GM18499 (cell line): ENCODE results near the gene FGF7.
"Not testable (repeated sequence)": the region's sequence is repeated elsewhere in the genome, so short reads cannot be mapped to it uniquely, and the experiment has no call there.

Source experiments
- ATAC-seq: cut with Tn5 transposase; IDR thresholded peaks from one replicate; pipeline ENCODE4 v1.9.1; 2021; ENCODE audit warnings: moderate number of reproducible peaks; ENCODE audit not compliant: insufficient read depth, unreplicated experiment

The FGF7 gene

DNA sequence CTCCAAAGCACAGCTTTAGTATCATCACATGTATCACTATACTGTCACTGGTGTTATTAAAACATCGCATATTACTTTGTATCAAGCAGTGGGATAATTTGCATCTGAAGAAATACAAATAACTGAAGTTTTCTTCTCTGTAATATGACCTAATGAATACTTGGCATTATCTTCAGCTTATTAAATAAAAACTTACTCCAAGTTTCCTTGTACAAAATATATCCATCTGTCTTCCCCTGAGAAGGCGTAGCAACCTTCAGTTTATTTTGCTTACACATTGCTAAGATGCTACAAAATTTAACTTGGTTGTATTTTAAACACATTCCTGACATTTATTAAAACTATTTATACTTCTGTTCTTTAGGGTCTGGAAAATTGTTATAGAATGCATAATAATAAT, 13.7 kb downstream of the FGF7 start:
- no peak for ATAC-seq

DNA sequence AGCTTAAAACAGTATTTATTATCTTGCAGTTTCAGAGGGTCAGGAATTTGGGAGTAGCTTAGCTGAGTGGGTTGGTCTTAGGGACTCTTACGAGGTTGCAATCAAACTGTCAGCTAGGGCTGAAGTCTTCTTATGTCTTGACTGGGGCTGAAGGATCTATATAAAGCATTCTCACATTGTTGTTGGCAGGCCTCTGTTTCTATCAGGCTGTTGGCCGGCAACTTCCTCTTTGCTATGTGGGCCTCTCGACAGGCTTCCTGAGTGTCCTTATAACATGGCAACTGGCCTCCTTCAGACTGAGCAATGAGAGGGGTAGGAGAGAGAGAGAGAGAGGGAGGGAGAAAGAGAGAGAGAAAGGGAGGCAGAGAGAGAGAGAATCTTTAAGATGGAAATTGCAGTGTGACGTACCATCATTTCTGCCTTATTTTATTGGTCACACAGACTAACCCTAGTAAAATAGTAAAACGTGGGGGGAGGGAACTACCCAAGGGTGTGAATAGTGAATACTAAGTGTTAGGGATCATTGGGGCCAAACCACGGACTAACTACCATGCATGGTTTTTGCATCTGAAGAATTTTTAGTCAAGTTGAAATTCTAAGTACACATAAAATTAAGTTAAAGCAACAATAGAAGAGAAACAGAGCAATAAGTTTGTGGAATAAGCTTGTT, 16.1 kb downstream of the FGF7 start:
- no peak for ATAC-seq

DNA sequence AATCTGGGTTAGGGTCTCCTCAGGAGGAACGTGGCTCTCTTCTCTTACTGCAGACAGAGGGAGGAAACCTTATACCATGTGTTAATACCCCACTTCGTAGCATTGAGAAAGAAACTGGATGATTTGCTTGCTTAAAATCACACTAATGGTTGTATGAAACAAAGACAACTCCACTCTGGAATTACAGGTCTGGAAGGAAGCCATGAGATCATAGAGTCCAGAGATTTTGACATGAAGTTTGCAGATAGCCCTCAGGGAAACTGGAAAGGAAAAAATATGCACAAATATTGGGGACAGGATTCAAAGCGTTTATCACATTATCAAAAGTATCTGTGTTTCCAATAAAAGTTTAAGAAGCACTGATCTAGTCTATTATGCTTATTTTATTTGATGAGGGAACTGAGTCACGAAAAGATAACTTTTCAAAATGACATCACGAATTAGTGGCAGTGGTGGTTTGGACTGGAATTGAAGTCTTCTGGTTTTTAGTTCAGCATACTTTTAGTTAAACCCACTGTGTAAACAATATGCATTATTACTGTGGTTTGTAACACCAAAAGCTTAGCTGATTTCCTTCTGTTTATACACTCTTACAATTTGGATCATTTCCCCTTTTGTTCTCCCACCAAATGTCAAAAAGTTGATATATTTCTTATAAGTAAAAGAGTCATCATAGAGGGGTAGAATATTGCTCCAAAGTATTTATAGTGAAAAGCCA, 16.8 kb downstream of the FGF7 start:
- no peak for ATAC-seq

DNA sequence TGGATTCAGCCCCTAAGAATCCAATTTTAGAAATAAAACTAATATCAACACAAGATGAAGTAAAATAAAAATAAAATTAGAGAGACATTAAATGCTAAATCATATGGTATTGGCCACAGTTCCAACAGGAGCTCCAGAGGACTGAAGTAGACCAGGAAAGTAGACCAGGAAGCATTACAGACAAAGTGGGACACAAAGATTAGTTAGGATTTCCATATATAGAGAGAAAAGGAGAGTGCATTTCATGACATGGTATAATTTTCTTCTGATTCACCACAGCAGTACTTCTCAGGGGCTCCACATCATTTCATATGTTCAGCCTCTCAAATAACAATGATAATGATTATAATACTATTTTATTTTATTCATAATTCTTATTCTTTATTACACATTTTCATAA, 18.3 kb downstream of the FGF7 start:
- ATAC-seq: no peak

DNA sequence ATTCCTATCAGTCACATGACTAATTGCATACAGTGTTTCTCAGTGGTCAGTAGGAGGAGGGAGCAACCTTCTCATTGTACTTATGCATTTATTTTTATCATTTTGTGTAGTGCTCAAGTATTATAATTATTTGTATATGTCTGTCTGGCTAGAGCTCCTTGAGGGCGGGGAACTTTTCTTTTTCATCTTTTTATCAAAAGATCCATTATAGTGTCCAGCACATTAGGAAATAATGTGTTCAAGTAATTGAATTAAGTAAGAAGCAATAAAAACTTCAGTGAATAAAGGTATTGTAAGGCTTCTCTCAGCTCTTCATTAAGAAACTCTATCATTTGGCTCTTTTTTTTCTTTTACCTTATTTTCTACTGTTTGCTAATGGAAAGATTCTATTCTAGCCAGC, 18.8 kb downstream of the FGF7 start:
- ATAC-seq: no peak

DNA sequence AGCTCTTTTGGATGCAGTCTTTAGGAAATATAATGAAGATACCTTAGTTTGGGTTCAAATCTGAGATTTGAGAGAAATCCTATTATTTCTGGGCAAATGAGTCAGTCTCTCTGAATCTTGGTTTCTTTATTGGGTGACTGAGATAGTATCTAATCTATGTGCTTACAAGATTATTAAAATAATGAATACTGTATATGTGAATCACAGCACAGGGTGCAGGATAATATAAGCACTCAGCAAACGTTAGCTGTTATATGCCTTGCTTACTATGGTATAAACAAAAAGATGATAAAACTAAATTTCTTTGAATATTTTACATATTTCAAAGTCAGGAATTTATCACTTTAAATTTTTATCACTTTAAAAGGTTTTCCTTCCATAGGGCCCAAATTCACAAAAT, 29.6 kb downstream of the FGF7 start:
- ATAC-seq: no peak

DNA sequence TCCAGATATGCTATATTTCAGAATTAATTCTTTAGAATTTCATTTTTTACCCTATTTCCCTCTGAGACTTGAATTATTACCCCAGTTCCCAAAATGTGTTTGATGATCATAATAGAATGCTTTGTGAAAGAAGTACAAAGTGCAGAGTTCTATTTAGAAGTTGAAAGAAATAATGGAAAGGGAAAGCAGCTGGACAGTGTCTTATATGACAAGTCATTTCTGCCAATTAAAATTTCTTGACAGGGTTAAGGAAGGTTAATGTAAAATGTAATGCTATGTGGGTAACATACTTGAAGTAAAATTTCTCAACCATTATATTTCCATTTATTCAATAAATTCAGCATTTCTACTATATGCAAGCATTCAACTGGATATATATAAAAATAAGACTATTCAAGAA, 33.1 kb downstream of the FGF7 start:
- ATAC-seq: no peak

DNA sequence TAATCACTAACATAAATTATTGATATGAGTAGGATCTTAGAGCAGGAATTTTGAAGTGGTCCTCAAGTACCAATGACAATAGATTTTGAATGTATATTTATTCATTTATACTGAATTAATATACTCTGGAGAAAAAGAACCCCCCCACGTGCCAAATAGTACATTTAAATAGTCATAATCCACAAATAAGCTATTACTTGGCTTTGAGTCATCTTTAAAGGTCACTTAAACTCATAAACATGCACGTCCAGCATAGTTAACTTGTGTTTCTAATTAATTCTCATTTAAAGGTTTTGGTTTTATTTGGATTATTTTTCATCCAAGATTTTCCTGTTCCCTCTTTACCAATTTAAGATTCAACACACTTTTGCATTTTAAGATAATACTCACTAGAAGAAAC, 35.1 kb downstream of the FGF7 start:
- ATAC-seq: no peak

DNA sequence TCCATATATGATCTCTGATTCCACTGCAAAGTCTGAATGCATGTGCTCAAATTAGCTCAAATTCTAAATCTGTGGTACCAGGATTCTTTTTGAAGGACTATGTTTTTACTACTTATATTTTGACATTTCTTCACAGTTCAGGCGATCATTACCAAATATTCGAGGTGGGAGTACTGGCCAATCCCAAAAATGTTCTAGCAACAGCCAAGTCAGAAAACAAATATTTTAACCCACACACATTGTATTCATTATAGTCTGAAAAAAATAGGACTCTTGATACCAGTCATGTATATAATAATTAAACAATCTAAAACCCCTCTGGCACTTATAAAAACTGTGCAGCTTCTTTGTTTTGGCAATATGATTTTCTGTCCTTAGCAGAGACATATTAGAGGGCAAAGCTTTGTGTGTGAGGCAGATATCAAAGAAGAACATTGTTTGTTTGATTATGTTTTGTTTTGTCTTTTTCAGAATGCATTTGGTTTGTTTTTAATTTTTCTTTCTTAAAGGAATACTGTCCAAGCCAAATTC, 37.4 kb downstream of the FGF7 start:
- ATAC-seq: no peak

DNA sequence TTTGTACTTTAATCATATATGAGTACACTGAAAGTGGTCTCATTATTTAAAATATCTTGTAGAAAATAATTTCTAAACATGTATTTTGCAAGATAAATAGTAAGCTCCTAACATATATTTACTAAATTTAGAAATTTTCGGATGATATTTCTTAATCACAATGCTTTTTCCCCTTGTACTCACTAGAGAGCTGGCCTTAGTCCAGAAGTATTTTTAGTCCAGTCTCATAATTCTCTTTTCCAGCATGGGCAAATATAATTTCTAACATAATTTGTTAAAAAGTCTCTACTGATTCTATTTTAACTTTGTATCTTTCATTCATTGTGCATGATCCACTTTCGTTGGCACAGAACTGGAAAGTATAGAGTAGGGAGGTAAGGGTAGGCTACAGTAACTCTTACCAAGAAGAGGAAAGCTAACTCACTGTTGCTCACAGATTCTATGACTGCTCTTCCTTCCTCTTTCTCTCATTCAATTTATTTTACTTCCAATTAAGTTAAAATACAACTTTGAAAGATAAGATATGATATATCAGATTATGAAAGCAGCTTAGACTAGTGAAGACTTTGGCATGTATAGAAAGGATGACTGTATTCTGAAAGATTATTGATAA, 39.3 kb downstream of the FGF7 start:
- no peak for ATAC-seq

DNA sequence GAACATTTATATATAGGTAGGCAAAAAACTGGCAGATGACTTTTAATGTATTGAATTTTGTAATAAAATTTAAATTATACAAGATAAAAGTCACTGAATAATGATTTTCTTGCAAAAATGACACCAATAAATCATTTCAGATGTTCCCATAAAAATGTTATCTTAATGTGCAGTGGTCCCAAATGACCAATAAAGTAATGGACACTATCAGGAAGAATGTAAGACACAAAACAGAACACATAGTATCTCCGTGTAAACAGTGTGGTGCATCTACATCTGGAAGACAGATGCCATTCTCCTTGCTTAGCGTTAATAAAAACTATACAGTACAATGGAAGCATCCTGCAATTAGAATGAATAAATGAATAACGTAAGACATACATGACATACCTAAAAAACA, 41.5 kb downstream of the FGF7 start:
- ATAC-seq: no peak

DNA sequence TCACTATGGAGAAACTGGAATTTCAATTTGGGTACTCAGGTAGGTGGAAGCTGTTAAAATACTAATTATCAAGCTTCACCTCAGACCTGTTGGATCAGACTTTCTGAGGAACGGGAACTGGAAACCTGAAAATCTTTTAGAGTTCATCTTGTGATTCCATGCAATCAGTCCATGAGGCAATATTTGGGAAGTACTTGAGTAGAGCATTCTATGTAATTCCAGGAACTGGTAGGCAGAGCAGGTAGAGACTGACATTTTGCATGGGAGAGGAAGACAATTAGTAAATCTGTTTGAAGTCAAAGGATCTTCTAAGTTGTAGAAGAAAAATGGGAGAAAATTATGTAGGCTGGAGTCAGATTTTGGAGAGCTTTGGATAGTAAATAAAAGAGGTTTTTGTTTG, 43.1 kb downstream of the FGF7 start:
- no peak for ATAC-seq

DNA sequence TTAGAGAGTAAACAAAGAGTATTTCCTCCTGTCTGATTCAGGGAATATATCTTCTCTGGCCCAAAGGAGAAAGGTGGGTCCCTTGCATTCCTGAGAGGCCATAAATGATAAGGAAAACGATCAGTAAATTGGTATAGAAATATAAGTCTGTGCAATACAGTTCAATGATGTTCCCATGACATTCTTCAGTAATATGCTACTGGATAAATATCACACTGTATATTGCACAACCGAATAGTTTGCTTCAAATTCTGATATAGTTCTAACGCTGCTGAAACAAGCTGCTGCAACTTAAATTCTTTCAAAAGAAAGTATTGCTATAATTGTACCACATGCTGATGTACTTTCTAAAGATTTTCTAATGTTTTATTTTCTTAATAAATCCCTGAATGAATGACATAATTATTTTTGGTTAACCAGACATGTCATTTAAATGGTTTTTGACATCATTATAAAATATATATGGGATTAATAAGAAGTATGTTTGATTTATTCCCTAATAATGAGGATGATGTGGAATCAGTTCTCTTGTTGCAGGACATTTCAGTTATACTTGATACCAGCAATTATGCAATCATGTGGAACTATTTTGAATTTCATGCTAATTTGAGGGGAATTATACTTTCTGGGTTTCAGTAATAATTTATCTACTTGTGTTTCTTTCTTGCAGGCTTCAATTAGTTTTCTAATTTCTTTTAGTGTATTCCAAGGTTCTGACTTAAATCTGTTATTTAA, 44.9 kb downstream of the FGF7 start:
- ATAC-seq: no peak

DNA sequence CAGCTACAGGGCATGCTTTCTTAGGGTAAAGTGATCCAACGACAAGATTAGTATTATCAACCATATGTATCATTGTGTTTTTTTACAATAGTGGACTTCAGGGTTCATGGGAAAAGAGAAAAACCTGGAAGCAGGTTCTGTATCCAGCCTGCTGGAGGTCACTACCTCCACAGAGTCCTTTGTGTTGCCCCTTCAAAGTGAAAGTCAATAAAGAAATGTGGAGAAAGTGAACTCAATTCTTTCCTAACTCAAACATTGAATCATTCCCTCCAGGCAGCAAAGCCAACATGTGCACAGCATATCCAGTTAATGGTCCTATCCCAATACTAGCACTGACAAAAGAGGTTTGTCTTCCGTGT, 45.4 kb downstream of the FGF7 start:
- ATAC-seq: no peak

DNA sequence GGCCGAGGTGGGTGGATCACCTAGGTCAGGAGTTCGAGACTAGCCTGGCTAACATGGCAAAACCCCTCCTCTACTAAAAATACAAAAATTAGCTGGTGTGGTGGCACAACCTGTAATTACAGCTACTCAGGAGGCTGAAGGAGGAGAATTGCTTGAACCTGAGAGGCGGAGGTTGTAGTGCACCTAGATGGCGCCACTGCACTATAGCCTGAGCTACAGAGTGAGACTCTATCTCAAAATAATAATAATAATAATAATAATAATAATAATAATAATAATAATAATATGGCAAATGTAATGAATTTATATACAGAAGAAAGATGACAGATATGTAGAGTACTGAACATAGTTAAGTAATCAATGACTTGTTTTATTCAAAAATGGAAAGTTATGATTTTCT, 48.2 kb downstream of the FGF7 start:
- ATAC-seq: not testable (repeated sequence)

DNA sequence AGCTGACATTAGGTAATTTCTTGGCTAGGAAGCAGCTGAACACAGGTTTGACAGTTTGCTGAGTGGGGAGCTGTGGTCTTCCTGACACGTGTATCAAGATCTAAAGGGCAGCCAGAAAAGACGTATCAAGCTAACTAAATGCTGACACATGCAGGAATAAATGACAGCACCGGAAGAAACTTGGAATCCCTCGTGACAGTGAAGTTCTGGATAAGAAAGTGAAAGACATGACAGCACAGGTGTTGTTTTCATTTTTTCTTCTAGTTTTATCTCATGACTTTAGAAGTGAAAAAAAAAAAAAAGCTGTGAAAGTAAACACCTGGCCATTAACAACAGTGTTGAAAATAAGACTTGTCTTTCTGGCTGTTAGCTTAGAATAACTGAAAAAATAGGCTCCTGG, 48.7 kb downstream of the FGF7 start:
- ATAC-seq: no peak

DNA sequence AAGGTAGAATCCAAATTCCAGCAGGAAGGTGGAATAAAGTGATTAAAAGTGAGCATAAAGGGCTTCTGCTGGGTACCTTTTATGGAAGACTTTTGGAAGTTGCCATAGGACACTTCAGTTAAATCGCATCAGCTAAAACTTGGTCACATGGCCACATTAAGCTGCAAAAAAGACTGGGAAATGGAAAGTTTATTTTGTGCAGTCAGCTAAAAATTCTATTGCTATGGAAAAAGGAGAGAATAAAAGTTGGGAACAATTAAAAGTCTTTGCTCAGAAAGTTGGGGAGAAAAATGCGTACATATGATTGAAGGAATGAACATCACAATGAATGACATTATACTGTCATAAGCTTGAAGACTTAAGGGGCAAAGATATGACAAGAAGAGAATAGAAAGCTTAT, 49.3 kb downstream of the FGF7 start:
- no peak for ATAC-seq

DNA sequence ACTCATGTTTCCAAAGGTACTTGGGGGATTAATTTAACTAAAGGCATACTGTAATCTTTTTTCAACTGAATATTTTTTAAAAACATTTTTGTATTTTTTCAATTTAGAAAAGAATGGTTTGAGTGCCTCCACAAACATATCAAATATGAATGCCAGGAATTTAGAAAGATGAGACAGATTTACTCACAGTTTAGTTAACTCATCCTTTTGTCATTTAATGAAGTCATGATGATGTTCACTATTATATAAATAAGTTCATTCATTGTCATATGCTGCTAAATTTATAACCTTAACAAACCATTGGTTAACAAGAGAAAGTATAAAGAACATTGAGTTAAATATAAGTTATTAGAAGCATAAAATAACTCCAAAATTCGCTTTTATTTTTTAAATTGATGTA, 50.0 kb downstream of the FGF7 start:
- no peak for ATAC-seq

DNA sequence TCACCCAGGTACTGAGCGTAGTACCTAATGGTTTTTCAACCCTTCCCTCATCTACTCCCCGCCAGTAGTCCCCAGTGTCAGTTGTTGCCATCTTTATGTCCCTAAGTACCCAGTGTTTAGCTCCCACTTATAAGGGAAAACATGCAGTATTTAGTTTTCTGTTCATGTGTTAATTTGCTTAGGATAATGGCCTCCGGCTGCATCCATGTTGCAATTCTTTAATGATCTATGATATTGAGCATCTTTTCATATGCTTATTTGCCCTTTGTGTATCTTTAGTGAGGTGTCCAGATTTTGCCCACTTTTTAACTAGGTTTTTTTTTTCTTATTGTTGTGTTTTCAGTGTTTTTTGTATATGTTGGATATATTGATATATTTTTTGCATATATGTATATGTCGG, 55.0 kb downstream of the FGF7 start:
- ATAC-seq: not testable (repeated sequence)

DNA sequence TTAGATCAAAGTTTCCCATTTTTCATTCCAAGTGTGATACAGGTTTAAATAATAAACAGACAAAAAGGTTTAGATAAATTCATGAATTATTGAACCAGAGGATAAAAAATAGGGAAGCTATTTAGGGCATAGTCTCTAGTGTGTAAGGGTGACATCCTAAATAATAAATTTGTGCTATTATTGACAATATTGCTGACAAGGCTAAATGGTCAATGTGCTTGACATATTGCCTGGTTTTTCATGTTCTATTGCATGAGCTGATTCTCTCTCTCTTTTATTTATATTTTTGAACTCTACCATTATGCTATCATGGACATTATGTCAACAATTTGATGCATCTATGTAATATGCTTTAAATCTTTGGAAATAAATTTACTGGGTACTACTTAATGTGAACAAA, 55.9 kb downstream of the FGF7 start:
- ATAC-seq: not testable (repeated sequence)

DNA sequence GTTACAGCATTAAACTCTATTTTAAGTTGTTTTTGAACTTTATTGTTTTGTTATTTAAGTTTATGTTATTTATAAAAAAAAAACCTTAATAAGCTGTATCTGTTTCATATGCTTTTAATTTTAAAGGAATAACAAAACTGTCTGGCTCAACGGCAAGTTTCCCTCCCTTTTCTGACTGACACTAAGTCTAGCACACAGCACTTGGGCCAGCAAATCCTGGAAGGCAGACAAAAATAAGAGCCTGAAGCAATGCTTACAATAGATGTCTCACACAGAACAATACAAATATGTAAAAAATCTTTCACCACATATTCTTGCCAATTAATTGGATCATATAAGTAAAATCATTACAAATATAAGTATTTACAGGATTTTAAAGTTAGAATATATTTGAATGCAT, 62.4 kb downstream of the FGF7 start:
- not testable (repeated sequence) for ATAC-seq
